ELR (cell line): Measurements from ENCODE around the gene TMEM161B.
"Not testable (repeated sequence)": the region's sequence is repeated elsewhere in the genome, so short reads cannot be mapped to it uniquely, and the experiment has no call there.

Experiments
- DNase-seq: peaks from one replicate; pipeline ENCODE4 v3.0.0-alpha.2; 2015; ENCODE audit warnings: low read depth

Gene TMEM161B

GRCh38 chr5:88183255-88183654 is 85.4 kb downstream of the TMEM161B start:
- peak; percentile 47 for DNase-seq

- not testable (repeated sequence) for DNase-seq
Measured at GRCh38 chr5:88177486-88177885, 91.2 kb downstream of the TMEM161B start.

- peak; percentile 2 for DNase-seq
Measured at GRCh38 chr5:88172847-88173758, 95.5 kb downstream of the TMEM161B start.

- no peak for DNase-seq
Measured at GRCh38 chr5:88159591-88159990, 109.1 kb downstream of the TMEM161B start.

- no peak for DNase-seq
Measured at GRCh38 chr5:88158056-88158455, 110.6 kb downstream of the TMEM161B start.

- DNase-seq = no peak
Measured at GRCh38 chr5:88154891-88155290, 113.8 kb downstream of the TMEM161B start.

- DNase-seq = no peak
Measured at GRCh38 chr5:88150747-88151146, 117.9 kb downstream of the TMEM161B start.

GRCh38 chr5:88145611-88146467 is 122.8 kb downstream of the TMEM161B start:
- peak; percentile 2 for DNase-seq

GRCh38 chr5:88145221-88145610 is 123.4 kb downstream of the TMEM161B start:
- DNase-seq = no peak
